Cardiac septum (tissue), 1 donor: ENCODE measurements around the gene BMERB1. TPM values are rescaled to one million over a fixed set of nuclear protein-coding genes. Genes with fewer than 3 reads are reported as not detected.
"Not testable (repeated sequence)": the region's sequence is repeated elsewhere in the genome, so short reads cannot be mapped to it uniquely, and the experiment has no call there.

Source experiments
- DNase-seq: peaks from one replicate; pipeline ENCODE4 v3.0.0-alpha.2; 2020; ENCODE audit warnings: low spot score
- intact Hi-C: fragments of 100-400 bp; cut with DNase I; formaldehyde crosslinking; loops from one replicate; pipeline ENCODE4 v1.14.0; 2022
- total RNA-seq: library from RNA; stranded (reverse); fragmentation: NEBNext Ultra II Directional; extraction: Animal tissue kit (Norgen Biotek cat#: 25700); gene quantifications from one replicate; pipeline ENCODE4 v1.2.1, GENCODE V29; 2021
- donor health status: DM: no; HTN: no; CAD: no.

The BMERB1 gene
- total RNA-seq, 1 donor from 2014 or later: 70.3 TPM

GRCh38 chr16:15418206-15418605 is 16.2 kb upstream of the BMERB1 start:
- intact Hi-C loops: no loop called here
- no peak for DNase-seq

DNA sequence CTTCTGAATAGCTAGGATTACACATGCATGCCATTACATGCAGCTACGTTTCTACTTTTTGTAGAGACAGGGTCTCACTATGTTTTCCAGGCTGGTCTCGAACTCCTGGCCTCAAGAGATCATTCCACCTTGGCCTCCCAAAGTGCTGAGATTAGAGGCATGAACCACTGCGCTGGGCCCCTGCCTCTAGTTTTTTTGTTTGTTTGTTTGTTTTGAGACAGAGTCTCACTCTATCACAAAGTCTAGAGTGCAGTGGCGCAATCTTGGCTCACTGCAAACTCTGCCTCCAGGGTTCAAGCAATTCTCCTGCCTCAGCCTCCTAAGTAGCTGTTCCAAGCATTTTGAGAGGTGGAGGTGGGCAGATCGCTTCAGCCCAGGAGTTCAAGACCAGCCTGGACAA is 12.7 kb upstream of the BMERB1 start:
- DNase-seq: not testable (repeated sequence)
- intact Hi-C loops: loop anchor here (10.0 kb wide), 1 partner anchor 283 kb away; no protein-coding TSS in a partner anchor

DNA sequence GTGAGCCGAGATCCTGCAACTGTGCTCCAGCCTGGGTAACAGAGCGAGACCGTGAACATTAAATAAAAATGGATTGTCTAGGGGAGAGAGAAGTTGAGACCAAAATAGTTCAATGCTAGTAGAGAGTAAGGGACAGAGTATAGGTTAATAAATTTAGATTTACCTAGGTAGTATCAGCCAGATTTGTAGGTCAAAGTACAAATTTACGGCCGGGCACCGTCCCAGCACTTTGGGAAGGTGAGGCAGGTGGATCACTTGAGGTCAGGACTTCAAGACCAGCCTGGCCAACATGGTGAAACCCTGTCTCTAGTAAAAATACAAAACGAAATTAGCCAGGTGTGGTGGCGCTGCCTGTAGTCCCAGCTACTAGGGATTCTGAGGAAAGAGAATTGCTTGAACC is 12.2 kb upstream of the BMERB1 start:
- no peak for DNase-seq
- intact Hi-C loops: loop anchor here (10.0 kb wide), 1 partner anchor 283 kb away; no protein-coding TSS in a partner anchor

DNA sequence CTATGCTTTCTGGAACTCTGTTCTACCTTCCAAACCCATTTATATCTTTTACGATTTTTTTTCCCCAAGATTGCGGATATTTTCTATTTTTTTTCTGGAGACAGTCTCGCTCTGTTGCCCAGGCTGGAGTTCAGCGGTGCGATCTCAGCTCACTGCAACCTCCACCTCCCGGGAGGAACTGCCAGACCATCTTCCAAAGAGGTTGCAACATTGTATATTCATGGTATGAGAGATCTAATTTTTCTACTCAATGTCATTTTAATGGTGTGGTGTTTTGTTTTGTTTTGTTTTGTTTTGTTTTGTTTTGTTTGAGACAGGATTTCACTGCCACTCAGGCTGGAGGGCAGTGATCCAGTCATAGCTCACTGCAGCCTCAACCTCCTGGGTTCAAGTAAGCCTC is 8.5 kb upstream of the BMERB1 start:
- intact Hi-C loops: loop anchor here (2.0 to 10.0 kb wide), 3 partner anchors 125 to 279 kb away; partner anchors contain the start of gene MARF1

DNA sequence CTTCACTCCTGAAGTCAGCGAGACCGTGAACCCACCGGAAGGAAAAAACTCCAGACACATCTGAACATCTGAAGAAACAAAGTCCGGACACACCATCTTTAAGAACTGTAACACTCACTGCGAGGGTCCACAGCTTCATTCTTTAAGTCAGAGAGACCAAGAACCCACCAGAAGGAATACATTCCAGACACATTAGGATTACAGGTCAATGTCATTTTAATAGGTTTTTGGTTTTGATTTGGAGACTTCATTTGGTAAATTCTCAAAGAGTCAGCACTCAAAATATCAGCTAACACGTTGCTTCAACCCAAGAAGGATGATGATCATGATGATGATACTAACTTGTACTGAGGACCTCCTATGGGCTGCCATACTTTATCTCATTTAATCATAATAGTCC is 7.6 kb upstream of the BMERB1 start:
- intact Hi-C loops: loop anchor here (2.0 to 10.0 kb wide), 3 partner anchors 124 to 278 kb away; partner anchors contain the start of gene MARF1

More for the DNA sequence above, 8.5 kb upstream of the BMERB1 start:
- no peak for DNase-seq

GRCh38 chr16:15427648-15428239 is 6.6 kb upstream of the BMERB1 start:
- no peak for DNase-seq
- intact Hi-C loops: loop anchor here (2.0 to 10.0 kb wide), 3 partner anchors 123 to 277 kb away; partner anchors contain the start of gene MARF1

More for the DNA sequence above, 7.6 kb upstream of the BMERB1 start:
- no peak for DNase-seq

DNA sequence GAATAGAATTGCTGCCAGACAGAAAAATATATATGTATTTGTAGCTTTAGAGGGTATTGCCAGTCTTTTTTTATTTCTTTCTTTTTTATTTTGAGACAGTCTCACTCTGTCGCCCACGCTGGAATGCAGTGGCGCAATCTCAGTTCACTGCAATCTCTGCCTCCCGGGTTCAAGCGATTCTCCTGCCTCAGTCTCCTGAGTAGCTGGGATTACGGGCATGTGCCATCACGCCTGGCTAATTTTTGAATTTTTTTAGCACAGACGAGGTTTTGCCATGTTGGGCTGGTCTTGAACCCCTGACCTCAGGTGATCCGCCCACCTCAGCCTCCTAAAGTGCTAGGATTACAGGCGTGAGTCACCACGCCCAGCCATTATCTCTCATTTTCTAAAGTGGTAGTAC is 3.5 kb upstream of the BMERB1 start:
- DNase-seq, intact Hi-C loops: not testable (repeated sequence)

DNA sequence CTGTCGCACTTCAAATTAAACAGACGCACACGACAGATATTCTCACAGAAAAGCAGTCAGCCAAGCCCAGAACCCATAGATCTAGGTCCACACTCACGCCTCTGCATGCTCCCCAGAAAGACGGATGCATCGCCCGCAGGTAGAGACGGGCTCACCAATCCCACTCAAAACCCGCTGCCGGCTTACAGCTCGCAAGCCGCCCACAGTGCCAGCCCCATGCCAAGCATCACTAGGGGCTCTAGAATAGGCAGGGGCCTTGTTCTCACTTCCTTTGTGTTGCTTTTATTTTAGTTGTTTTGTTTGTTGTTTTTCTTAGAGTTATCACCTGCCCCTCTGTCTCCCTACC is 336 bp upstream of the BMERB1 start:
- intact Hi-C loops: no loop called here

GRCh38 chr16:15435216-15435864 is 952 bp downstream of the BMERB1 start:
- DNase-seq: no peak
- intact Hi-C loops: no loop called here

More for the DNA sequence above, 336 bp upstream of the BMERB1 start:
- DNase-seq: no peak

- intact Hi-C loops: no loop called here
- no peak for DNase-seq
Measured at GRCh38 chr16:15439102-15439501, 4.7 kb downstream of the BMERB1 start.

GRCh38 chr16:15439521-15439920 is 5.1 kb downstream of the BMERB1 start:
- intact Hi-C loops: no loop called here
- no peak for DNase-seq

DNA sequence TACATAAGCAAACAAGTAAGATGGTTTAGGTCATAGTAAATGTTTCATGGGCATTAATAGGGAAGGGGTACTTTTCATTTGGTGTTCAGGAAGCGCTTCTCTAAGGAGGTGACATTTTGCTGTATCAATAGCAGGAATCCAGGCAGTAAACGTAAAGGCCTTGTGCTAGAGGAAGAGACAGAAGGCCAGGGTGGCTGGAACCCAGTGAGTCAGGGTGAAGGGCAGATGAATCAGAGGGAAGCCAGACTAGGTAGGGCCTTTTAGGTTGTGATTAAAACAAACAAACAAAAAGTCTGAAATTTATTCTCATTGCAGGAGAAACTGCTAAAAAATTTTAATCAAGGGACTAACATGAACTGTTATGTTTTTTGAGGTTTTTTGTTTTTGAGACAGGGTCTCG is 6.5 kb downstream of the BMERB1 start:
- intact Hi-C loops: loop anchor here (5.0 kb wide), 1 partner anchor 56 kb away; no protein-coding TSS in a partner anchor

GRCh38 chr16:15442140-15442539 is 7.8 kb downstream of the BMERB1 start:
- not testable (repeated sequence) for DNase-seq
- intact Hi-C loops: loop anchor here (5.0 kb wide), 1 partner anchor 55 kb away; no protein-coding TSS in a partner anchor

More for the DNA sequence above, 6.5 kb downstream of the BMERB1 start:
- no peak for DNase-seq

DNA sequence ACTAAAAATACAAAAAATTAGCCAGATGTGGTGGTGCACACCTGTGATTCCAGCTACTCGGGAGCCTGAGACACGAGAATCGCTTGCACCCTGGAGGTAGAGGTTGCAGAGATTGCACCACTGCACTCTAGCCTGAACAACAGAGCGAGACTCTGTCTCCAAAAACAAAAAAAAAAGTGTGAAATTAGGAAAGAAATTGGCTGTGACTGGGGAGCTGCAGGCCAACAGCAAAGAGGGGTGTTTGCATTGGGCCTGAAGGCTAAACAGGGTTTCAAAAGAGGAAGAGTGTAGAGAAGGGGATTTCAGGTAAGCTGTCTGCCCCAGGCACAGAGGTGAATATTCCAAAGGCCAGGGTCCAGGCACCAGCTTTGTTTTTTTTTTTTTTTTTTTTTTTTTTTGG is 9.4 kb downstream of the BMERB1 start:
- intact Hi-C loops: loop anchor here (5.0 kb wide), 1 partner anchor 54 kb away; no protein-coding TSS in a partner anchor
- DNase-seq: no peak

- intact Hi-C loops: loop anchor here (5.0 kb wide), 1 partner anchor 53 kb away; no protein-coding TSS in a partner anchor
- no peak for DNase-seq
Measured at GRCh38 chr16:15444264-15444663, 9.9 kb downstream of the BMERB1 start.

GRCh38 chr16:15445450-15445849 is 11.1 kb downstream of the BMERB1 start:
- intact Hi-C loops: no loop called here

GRCh38 chr16:15446901-15447300 is 12.5 kb downstream of the BMERB1 start:
- DNase-seq: no peak
- intact Hi-C loops: no loop called here

More at GRCh38 chr16:15445450-15445849, 11.1 kb downstream of the BMERB1 start:
- no peak for DNase-seq

GRCh38 chr16:15450624-15451023 is 16.2 kb downstream of the BMERB1 start:
- intact Hi-C loops: no loop called here
- DNase-seq: no peak

- DNase-seq: no peak
- intact Hi-C loops: no loop called here
Measured at GRCh38 chr16:15451098-15451731, 16.8 kb downstream of the BMERB1 start.

- no peak for DNase-seq
- intact Hi-C loops: no loop called here
Measured at GRCh38 chr16:15452246-15452855, 18.0 kb downstream of the BMERB1 start.
